ENCODE results near the gene NOSTRIN.

- TF ChIP-seq REST (IDR thresholded peaks at IDR 0.05; ENCODE audit: low read depth) (no peak), CTCF (IDR thresholded peaks at IDR 0.05 in 2 of 3, conservative IDR thresholded peaks at IDR 0.05 in 1 of 3; ENCODE audit: borderline replicate concordance in 1 of 3, insufficient read depth in 1 of 3, low read depth in 2 of 3, low read length in 2 of 3) (no peak), EZH2 (IDR thresholded peaks at IDR 0.05) (no peak), MAX (IDR thresholded peaks at IDR 0.05) (no peak), POLR2A (IDR thresholded peaks at IDR 0.05; ENCODE audit: borderline replicate concordance, extremely low read depth, insufficient read depth, insufficient read length) (no peak), CEBPB (IDR thresholded peaks at IDR 0.05; ENCODE audit: low read depth) (no peak), ZFX (IDR thresholded peaks at IDR 0.05) (no peak), EGR1 (IDR thresholded peaks at IDR 0.05; ENCODE audit: low read depth) (no peak), POLR2AphosphoS5 (IDR thresholded peaks at IDR 0.05; ENCODE audit: low read depth, low read length) (no peak)
These were observed 72.1 kb downstream of the NOSTRIN start for GRCh38 chr2:168874368-168875054.

Data from HCT116 (cell line).